Stimulated activated CD4-positive, alpha-beta T cell treated with anti-CD3 and anti-CD28 coated beads, Interleukin-2, amount 100 ng/mL, for 48 hours (primary cell): ENCODE measurements around the gene ITFG1.

Experiments used
- DNase-seq, 2 donors: peaks; one replicate each; pipeline ENCODE4 v3.0.0-alpha.2; 2020

Gene ITFG1

GRCh38 chr16:47320546-47321310 is 140.1 kb downstream of the ITFG1 start:
- no peak for DNase-seq

- no peak for DNase-seq
Observed at GRCh38 chr16:47317465-47318240, 143.2 kb downstream of the ITFG1 start.

- DNase-seq, result no peak
Observed at GRCh38 chr16:47316442-47317015, 144.3 kb downstream of the ITFG1 start.

- DNase-seq, result no peak
Observed at GRCh38 chr16:47311738-47312505, 148.9 kb downstream of the ITFG1 start.

GRCh38 chr16:47310792-47311211 is 150.1 kb downstream of the ITFG1 start:
- no peak for DNase-seq

GRCh38 chr16:47309581-47310312 is 151.1 kb downstream of the ITFG1 start:
- DNase-seq, result no peak

- DNase-seq, result no peak
Observed at GRCh38 chr16:47308601-47309000, 152.3 kb downstream of the ITFG1 start.

GRCh38 chr16:47304563-47304962 is 156.3 kb downstream of the ITFG1 start:
- no peak for DNase-seq

GRCh38 chr16:47299587-47299986 is 161.3 kb downstream of the ITFG1 start:
- no peak for DNase-seq

GRCh38 chr16:47284999-47285398 is 175.9 kb downstream of the ITFG1 start:
- no peak for DNase-seq

GRCh38 chr16:47278306-47278970 is 182.4 kb downstream of the ITFG1 start:
- no peak for DNase-seq

GRCh38 chr16:47276522-47276921 is 184.3 kb downstream of the ITFG1 start:
- DNase-seq, result no peak

GRCh38 chr16:47262938-47263337 is 197.9 kb downstream of the ITFG1 start:
- no peak for DNase-seq

GRCh38 chr16:47260503-47260902 is 200.4 kb downstream of the ITFG1 start:
- DNase-seq, result no peak

GRCh38 chr16:47258874-47259461 is 201.9 kb downstream of the ITFG1 start:
- DNase-seq, result no peak

GRCh38 chr16:47254756-47255155 is 206.1 kb downstream of the ITFG1 start:
- no peak for DNase-seq

GRCh38 chr16:47250983-47251382 is 209.9 kb downstream of the ITFG1 start:
- no peak for DNase-seq

GRCh38 chr16:47247690-47248089 is 213.2 kb downstream of the ITFG1 start:
- no peak for DNase-seq

- DNase-seq, result no peak
Observed at GRCh38 chr16:47244206-47244605, 216.7 kb downstream of the ITFG1 start.

GRCh38 chr16:47241061-47241460 is 219.8 kb downstream of the ITFG1 start:
- DNase-seq, result no peak

GRCh38 chr16:47236716-47237115 is 224.1 kb downstream of the ITFG1 start:
- no peak for DNase-seq
